ENCODE data around the gene CBX5. TPM values are rescaled to one million over a fixed set of nuclear protein-coding genes. Genes with fewer than 3 reads are reported as not detected.

CBX5 gene
- total RNA-seq, 4 donors from 2014 or later: 20.5 to 133 (median 50.1) TPM

- no peaks in the 10 kb centered on the region for H3K4me1 ChIP-seq
- no peaks in the 10 kb centered on the region for H3K9me3 ChIP-seq
- intact Hi-C loops (cut with DNase I; ENCODE audit: low total_unique reads): no loop called here
- H3K27me3 ChIP-seq: peaks cover 0 to 2% of the 10 kb centered on the region in 2 donors
- no peak for DNase-seq
- H3K27ac ChIP-seq: no peak overlapping the region
- H3K4me3 ChIP-seq: no peak overlapping the region
- TF ChIP-seq POLR2A (IDR thresholded peaks at IDR 0.05) (no peak), CTCF (IDR thresholded peaks at IDR 0.05) (no peak)
- no peaks in the 10 kb centered on the region for H3K36me3 ChIP-seq
Observed at GRCh38 chr12:54199917-54200316, 80.0 kb downstream of the CBX5 start.

- Histone ChIP-seq H3K27ac (no peak overlapping the region), H3K9me3 (no peaks in the 10 kb centered on the region), H3K27me3 (peaks cover 0 to 5% of the 10 kb centered on the region in 2 donors), H3K4me1 (no peaks in the 10 kb centered on the region), H3K4me3 (no peak overlapping the region), H3K36me3 (no peaks in the 10 kb centered on the region)
- DNase-seq: no peak
- TF ChIP-seq CTCF (IDR thresholded peaks at IDR 0.05): no peak
- TF ChIP-seq POLR2A (IDR thresholded peaks at IDR 0.05): no peak
- intact Hi-C loops (cut with DNase I; ENCODE audit: low total_unique reads): no loop called here
Observed at GRCh38 chr12:54199034-54199433, 80.9 kb downstream of the CBX5 start.

- H3K4me1 ChIP-seq: no peaks in the 10 kb centered on the region
- TF ChIP-seq POLR2A (IDR thresholded peaks at IDR 0.05) (no peak), CTCF (IDR thresholded peaks at IDR 0.05) (no peak)
- H3K36me3 ChIP-seq: no peaks in the 10 kb centered on the region
- H3K9me3 ChIP-seq: no peaks in the 10 kb centered on the region
- intact Hi-C loops (cut with DNase I; ENCODE audit: low total_unique reads): no loop called here
- H3K27me3 ChIP-seq: peaks cover 0 to 5% of the 10 kb centered on the region in 2 donors
- H3K4me3 ChIP-seq: no peak overlapping the region
- no peak for DNase-seq
- no peak overlapping the region for H3K27ac ChIP-seq
Observed at GRCh38 chr12:54197431-54197909, 82.5 kb downstream of the CBX5 start.

DNA sequence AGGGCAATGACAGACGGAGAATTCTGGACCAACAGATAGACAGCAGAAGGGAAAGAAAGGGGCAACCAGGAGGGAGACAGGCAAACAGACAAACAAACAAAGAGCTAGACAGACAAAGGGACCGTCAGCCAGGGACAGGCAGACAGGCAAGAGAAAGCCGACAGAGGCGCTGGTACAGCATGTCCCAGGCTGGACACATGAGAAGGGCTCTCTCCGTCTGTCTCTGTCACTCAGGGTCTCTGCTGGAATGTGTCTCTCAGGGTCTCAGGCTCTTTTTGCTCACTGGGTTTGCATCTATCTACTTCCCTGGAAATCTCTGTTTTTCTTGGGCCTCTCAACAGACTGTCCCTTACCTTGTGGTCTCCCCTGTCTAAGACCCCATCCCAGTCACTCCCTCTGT is 82.9 kb downstream of the CBX5 start:
- intact Hi-C loops (cut with DNase I; ENCODE audit: low total_unique reads): no loop called here

GRCh38 chr12:54196396-54196795 is 83.5 kb downstream of the CBX5 start:
- Histone ChIP-seq H3K4me1 (no peaks in the 10 kb centered on the region), H3K27ac (no peak overlapping the region), H3K9me3 (no peaks in the 10 kb centered on the region), H3K27me3 (peaks cover 0 to 5% of the 10 kb centered on the region in 2 donors), H3K36me3 (no peaks in the 10 kb centered on the region), H3K4me3 (no peak overlapping the region)
- TF ChIP-seq CTCF (IDR thresholded peaks at IDR 0.05) (no peak), POLR2A (IDR thresholded peaks at IDR 0.05) (no peak)
- DNase-seq: no peak
- intact Hi-C loops (cut with DNase I; ENCODE audit: low total_unique reads): no loop called here

More for the DNA sequence above, 82.9 kb downstream of the CBX5 start:
- no peak for DNase-seq
- TF ChIP-seq POLR2A (IDR thresholded peaks at IDR 0.05): no peak
- no peak for TF ChIP-seq CTCF (IDR thresholded peaks at IDR 0.05)
- Histone ChIP-seq H3K4me1 (no peaks in the 10 kb centered on the region), H3K4me3 (no peak overlapping the region), H3K27ac (no peak overlapping the region), H3K27me3 (peaks cover 0 to 5% of the 10 kb centered on the region in 2 donors), H3K36me3 (no peaks in the 10 kb centered on the region), H3K9me3 (no peaks in the 10 kb centered on the region)
